Mammary epithelial cell (primary cell): Measurements from ENCODE around the gene GGACT.

Experiments used
- EZH2 ChIP-seq: IDR thresholded peaks from 2 replicates; pipeline ENCODE4 v1.6.1; 2012; ENCODE audit warnings: low read length, inconsistent platforms, borderline replicate concordance
- TF ChIP-seq, protein P1 (sequence below), 2 donors: IDR thresholded peaks in 1 of 2; conservative IDR thresholded peaks in 1 of 2; 2 replicates each; pipeline ENCODE4 v1.5.1; 2011 to 2012; ENCODE audit warnings: inconsistent platforms in 2 of 2, low read length in 2 of 2, mild to moderate bottlenecking in 2 of 2, control low read depth in 1 of 2, low read depth in 1 of 2; ENCODE audit not compliant: insufficient read depth in 1 of 2; ENCODE audit errors: extremely low read depth in 1 of 2

GRCh38 chr13:100600915-100601314, 12.3 kb upstream of the GGACT start:
- TF ChIP-seq, protein P1, sequence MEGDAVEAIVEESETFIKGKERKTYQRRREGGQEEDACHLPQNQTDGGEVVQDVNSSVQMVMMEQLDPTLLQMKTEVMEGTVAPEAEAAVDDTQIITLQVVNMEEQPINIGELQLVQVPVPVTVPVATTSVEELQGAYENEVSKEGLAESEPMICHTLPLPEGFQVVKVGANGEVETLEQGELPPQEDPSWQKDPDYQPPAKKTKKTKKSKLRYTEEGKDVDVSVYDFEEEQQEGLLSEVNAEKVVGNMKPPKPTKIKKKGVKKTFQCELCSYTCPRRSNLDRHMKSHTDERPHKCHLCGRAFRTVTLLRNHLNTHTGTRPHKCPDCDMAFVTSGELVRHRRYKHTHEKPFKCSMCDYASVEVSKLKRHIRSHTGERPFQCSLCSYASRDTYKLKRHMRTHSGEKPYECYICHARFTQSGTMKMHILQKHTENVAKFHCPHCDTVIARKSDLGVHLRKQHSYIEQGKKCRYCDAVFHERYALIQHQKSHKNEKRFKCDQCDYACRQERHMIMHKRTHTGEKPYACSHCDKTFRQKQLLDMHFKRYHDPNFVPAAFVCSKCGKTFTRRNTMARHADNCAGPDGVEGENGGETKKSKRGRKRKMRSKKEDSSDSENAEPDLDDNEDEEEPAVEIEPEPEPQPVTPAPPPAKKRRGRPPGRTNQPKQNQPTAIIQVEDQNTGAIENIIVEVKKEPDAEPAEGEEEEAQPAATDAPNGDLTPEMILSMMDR (conservative IDR thresholded peaks at IDR 0.05 in 1 of 2, IDR thresholded peaks at IDR 0.05 in 1 of 2; ENCODE audit: extremely low read depth in 1 of 2, insufficient read depth in 1 of 2, low read depth in 1 of 2, low read length in 2 of 2): no peak
- TF ChIP-seq EZH2: no peak
